ENCODE data around the gene FDX2.

FDX2 gene

DNA sequence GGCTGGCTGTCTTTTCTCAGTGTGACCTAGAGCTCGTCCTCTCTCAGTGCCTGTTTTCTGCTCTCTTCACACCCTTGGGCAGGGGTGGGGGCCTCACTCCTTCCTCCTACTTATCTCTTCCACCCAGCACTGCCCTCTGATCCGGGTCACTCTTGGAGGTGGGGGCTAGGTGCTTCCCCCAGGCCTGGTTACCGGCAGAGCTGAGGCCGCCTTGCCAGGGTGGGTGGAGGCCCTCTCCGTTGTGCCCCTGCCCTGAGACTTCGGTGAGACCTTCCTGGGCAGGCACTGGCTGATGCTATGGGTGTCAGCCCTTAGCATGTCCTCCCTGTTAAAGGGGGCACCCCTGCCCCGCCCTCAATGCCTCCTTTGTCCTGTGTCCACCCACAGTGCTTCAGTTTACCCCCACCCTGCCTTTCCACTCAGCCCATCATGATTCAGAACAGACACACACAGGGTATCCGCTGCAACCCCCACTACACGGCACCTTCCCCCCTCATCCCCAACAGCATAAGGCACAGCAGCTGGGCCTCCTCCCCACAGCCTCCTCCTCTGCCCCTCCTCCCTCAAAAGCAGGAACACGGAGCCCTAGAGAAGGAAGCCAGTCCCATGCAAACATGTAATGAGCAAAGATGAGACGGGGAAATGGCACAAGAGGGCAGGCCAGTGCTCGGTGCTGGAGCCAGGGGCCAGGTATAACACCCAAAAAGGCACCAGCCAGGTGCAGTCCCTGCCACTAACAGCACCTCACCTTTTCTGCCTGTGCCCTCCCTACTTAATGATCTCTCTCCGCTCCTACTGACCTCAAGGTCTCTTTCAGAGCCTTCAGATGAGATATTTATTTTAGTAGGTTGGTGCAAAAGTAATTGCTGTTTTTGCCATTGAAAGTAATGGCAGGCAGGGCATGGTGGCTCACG, 16.0 kb downstream of the FDX2 start:
- TF ChIP-seq GATA2 (IDR thresholded peaks at IDR 0.05; ENCODE audit: low read depth, low read length) = no peak
- no peak for TF ChIP-seq GATA3 (IDR thresholded peaks at IDR 0.05; ENCODE audit: low read depth, low read length)

DNA sequence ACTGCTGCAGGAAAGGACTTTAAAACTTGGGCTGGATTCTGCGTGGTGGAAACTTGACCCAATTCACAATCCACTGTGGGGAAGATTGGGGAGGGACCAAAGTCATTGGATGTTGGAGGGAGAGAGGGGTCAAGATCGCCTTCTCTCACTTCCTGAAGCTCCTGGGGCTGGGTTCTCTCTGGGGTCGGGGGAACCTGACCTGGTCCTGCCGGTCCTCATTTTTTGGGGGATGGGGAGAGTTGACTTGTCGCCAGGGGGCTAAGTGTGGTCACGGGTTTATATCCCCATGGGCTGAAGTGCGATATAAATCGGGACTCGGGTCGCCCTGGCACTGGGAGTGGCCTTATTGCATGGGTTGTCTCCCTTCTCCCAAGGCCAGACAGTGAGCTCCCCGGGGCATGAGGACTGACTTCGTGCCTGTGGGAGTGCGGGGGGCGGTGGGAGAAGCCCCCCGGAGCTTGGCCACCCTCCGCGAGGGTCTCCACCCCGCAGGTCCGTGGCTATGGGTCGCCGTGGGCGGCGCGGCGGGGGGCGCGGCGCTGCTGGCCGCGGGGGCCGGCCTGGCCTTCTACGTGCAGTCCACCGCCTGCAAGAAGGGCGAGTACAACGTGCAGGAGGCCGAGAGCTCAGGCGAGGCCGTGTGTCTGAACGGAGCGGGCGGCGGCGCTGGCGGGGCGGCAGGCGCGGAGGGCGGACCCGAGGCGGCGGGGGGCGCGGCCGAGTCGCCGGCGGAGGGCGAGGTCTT, 19.8 kb downstream of the FDX2 start:
- TF ChIP-seq GATA3 (IDR thresholded peaks at IDR 0.05; ENCODE audit: low read depth, low read length) = no peak
- TF ChIP-seq GATA2 (IDR thresholded peaks at IDR 0.05; ENCODE audit: low read depth, low read length) = no peak

DNA sequence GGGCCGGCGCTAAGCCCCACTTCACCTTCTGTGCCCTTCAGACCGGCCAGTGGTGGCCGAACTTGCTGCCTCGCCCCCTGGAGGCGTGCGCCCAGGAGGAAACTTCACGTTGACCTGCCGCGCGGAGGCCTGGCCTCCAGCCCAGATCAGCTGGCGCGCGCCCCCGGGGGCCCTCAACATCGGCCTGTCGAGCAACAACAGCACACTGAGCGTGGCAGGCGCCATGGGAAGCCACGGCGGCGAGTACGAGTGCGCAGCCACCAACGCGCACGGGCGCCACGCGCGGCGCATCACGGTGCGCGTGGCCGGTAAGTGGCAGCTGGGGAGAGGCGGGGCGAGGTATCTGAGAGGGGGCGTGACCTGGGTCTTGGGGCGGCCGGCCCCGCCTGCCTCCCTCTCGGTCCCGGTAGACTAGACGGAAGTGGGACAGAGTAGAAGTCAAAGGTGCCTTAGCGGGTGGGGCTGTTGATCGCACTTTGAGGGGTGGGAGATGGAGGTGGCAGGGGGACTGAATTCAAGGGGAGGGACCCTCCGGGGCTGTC, 20.4 kb downstream of the FDX2 start:
- no peak for TF ChIP-seq GATA2 (IDR thresholded peaks at IDR 0.05; ENCODE audit: low read depth, low read length)
- no peak for TF ChIP-seq GATA3 (IDR thresholded peaks at IDR 0.05; ENCODE audit: low read depth, low read length)

DNA sequence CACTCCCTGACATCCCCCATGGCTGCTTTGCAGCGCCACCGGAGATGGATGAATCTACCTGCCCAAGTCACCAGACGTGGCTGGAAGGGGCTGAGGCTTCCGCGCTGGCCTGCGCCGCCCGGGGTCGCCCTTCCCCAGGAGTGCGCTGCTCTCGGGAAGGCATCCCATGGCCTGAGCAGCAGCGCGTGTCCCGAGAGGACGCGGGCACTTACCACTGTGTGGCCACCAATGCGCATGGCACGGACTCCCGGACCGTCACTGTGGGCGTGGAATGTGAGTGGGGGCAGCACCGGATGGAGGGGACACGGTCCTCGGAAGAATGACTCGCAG, 21.5 kb downstream of the FDX2 start:
- no peak for TF ChIP-seq GATA3 (IDR thresholded peaks at IDR 0.05; ENCODE audit: low read depth, low read length)
- TF ChIP-seq GATA2 (IDR thresholded peaks at IDR 0.05; ENCODE audit: low read depth, low read length) = no peak

DNA sequence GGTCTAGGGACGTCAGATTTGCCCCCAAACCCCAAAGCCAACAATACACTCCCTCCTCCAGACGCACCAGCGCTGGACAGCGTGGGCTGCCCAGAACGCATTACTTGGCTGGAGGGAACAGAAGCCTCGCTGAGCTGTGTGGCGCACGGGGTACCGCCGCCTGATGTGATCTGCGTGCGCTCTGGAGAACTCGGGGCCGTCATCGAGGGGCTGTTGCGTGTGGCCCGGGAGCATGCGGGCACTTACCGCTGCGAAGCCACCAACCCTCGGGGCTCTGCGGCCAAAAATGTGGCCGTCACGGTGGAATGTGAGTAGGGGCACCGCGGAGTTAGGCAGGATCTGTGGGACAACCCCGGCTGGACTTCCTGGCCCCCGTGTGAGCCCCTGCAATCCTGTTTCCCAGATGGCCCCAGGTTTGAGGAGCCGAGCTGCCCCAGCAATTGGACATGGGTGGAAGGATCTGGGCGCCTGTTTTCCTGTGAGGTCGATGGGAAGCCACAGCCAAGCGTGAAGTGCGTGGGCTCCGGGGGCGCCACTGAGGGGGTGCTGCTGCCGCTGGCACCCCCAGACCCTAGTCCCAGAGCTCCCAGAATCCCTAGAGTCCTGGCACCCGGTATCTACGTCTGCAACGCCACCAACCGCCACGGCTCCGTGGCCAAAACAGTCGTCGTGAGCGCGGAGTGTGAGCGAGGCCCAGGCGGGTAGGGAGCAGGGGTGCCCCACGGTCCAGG, 22.0 kb downstream of the FDX2 start:
- TF ChIP-seq GATA2 (IDR thresholded peaks at IDR 0.05; ENCODE audit: low read depth, low read length) (no peak), GATA3 (IDR thresholded peaks at IDR 0.05; ENCODE audit: low read depth, low read length) (no peak)

DNA sequence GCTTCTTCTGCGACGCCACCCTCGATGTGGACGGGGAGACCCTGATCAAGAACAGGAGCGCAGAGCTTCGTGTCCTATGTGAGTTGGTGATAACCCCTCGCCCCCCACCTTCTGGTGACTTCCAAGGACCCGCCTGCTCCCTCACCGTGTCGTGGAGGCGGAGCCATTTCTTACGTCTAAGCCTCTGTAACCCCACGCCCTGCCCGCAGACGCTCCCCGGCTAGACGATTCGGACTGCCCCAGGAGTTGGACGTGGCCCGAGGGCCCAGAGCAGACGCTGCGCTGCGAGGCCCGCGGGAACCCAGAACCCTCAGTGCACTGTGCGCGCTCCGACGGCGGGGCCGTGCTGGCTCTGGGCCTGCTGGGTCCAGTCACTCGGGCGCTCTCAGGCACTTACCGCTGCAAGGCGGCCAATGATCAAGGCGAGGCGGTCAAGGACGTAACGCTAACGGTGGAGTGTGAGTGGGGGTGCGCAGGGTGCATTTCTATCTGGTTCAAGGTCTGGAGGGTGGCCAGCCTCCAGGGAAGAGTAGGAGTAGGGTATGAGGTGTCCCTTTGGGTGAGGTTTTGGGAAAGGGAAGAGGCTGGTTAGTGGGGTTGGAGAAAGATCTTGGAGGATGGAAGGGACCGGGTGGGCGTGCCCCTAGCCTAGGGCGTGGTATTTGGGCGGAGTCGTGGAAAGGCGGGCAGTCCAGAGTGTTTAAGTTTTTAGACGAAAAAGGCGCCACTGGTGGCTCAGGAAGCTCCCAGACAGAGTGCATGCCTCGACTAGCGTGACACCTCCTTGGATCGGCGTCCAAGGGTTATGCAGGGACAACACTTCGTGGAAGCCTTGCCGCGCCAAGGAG, 22.8 kb downstream of the FDX2 start:
- no peak for TF ChIP-seq GATA3 (IDR thresholded peaks at IDR 0.05; ENCODE audit: low read depth, low read length)
- no peak for TF ChIP-seq GATA2 (IDR thresholded peaks at IDR 0.05; ENCODE audit: low read depth, low read length)

DNA sequence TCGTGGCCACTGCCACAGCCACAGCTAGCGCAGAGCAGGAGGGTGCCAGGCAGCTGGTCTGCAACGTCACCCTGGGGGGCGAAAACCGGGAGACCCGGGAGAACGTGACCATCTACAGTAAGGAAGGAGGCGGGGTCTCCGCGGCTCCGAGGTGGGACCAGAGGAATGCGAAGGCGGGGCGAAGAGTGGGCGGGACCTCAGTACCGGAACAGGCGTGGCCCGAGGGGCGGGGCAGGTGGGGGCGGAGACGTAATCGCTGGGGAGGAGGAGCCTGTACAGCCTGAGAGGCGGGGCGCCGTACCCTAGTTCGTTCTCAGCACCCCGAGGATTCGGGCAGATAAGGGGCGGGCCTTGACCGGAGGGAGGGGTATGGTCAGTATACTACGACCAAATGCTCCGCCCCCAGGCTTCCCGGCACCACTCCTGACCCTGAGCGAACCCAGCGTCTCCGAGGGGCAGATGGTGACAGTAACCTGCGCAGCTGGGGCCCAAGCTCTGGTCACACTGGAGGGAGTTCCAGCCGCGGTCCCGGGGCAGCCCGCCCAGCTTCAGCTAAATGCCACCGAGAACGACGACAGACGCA, 23.5 kb downstream of the FDX2 start:
- TF ChIP-seq GATA3 (IDR thresholded peaks at IDR 0.05; ENCODE audit: low read depth, low read length) (no peak), GATA2 (IDR thresholded peaks at IDR 0.05; ENCODE audit: low read depth, low read length) (no peak)

DNA sequence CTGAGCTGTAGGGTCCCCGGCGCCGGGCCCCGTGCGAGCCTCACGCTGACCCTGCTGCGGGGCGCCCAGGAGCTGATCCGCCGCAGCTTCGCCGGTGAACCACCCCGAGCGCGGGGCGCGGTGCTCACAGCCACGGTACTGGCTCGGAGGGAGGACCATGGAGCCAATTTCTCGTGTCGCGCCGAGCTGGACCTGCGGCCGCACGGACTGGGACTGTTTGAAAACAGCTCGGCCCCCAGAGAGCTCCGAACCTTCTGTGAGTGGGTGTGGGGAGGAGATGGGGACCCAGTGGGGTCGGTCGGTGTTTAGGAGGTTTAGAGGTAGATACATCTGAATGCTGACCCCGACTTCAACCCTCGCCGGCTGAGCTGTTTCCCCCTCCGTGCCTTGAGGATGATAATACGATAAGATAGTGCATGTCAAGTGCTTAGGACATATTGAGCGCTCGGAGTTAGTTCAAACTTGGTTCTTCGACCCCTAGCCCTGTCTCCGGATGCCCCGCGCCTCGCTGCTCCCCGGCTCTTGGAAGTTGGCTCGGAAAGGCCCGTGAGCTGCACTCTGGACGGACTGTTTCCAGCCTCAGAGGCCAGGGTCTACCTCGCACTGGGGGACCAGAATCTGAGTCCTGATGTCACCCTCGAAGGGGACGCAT, 24.1 kb downstream of the FDX2 start:
- no peak for TF ChIP-seq GATA2 (IDR thresholded peaks at IDR 0.05; ENCODE audit: low read depth, low read length)
- TF ChIP-seq GATA3 (IDR thresholded peaks at IDR 0.05; ENCODE audit: low read depth, low read length) = no peak

DNA sequence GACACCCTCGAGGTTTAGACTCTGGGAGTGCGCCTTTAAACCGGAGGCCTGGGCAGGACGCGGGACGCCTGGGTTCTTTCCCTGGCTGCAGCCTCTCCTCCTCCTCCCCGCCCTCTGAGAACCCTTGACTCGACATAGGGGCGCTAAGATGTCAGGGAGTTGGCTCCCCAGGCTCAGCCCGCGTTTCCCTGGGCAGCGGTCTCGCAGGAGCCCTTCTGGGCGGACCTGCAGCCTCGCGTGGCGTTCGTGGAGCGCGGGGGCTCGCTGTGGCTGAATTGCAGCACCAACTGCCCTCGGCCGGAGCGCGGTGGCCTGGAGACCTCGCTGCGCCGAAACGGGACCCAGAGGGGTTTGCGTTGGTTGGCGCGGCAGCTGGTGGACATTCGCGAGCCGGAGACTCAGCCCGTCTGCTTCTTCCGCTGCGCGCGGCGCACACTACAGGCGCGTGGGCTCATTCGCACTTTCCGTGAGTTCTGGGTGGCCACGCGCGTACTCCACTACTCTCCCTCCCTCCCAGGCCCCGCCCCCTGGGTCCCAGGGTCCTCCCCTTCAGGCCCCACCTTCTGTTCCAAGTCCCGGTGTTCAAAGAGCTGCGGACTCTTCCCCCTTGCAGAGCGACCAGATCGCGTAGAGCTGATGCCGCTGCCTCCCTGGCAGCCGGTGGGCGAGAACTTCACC, 24.8 kb downstream of the FDX2 start:
- TF ChIP-seq GATA3 (IDR thresholded peaks at IDR 0.05; ENCODE audit: low read depth, low read length) = no peak
- no peak for TF ChIP-seq GATA2 (IDR thresholded peaks at IDR 0.05; ENCODE audit: low read depth, low read length)

DNA sequence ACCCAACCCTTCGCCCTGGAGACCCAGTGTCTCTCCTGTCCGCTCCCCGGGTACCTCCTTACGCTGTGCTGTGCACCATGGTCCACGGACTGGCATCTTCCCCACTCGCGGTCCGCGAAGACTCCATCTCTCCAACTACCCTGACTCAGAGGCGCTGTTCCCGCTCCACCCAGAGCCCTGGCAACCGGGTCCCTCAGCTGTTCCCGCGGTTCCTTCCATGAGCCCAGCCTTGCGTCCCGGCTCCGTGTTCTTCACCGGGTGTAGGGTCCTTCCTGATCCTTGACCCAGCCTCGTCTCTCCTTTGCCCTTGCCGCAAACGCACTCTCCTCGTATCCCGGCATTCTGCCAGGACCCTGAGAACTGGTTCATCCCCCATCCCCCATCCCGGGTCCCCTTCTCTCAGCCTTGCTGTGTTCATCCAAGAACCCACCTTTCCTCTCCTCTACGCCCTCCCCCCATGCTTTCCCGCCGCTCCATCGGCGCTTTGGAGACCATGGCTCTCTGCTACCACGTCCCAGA, 25.4 kb downstream of the FDX2 start:
- no peak for TF ChIP-seq GATA2 (IDR thresholded peaks at IDR 0.05; ENCODE audit: low read depth, low read length)
- TF ChIP-seq GATA3 (IDR thresholded peaks at IDR 0.05; ENCODE audit: low read depth, low read length) = no peak

DNA sequence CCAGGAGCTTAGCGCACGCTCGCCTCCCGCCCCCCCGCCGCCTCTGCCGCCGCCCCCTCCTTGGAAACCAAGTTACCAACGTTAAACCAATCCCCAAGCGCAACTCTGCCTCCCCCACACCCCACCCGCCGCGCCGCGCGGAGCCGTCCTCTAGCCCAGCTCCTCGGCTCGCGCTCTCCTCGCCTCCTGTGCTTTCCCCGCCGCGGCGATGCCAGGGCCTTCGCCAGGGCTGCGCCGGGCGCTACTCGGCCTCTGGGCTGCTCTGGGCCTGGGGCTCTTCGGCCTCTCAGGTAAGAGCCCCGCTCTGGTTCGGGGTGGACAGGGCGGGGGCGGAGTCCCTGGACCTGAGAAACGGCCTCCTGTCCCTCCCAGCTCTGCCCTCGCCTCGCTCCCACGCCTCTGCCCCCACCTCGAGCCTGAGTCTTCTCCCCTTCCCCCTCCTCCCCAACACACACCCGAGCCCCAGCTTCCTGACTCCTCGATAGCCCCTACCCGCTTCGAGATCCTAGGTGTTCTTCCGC, 25.9 kb downstream of the FDX2 start, which contains the start of gene ICAM5:
Gene ICAM5, plus strand, starts transcription at position 117 of the 521 bp plus-strand sequence. Its CDS starts 92 bp downstream, at position 209.
- TF ChIP-seq GATA3 (IDR thresholded peaks at IDR 0.05; ENCODE audit: low read depth, low read length) (no peak), GATA2 (IDR thresholded peaks at IDR 0.05; ENCODE audit: low read depth, low read length) (no peak)

Measured in SH-SY5Y (cell line).